Suprapubic skin (tissue), 4 donors: Measurements from ENCODE around the gene GPAM.

ENCODE experiments used
- CTCF ChIP-seq, 2 donors: fragments of 200-600 bp in 1 of 2; fragments of 450-650 bp in 1 of 2; sonication (generic) in 1 of 2; IDR thresholded peaks; one replicate each; pipeline ENCODE4 v1.5.1; 2016 to 2019; ENCODE audit warnings: antibody characterized with exemption in 2 of 2, mild to moderate bottlenecking in 1 of 2, moderate library complexity in 1 of 2
- POLR2A ChIP-seq, 2 donors: fragments of 450-650 bp; IDR thresholded peaks; one replicate each; pipeline ENCODE4 v1.6.1; 2017; ENCODE audit warnings: antibody characterized with exemption in 2 of 2, mild to moderate bottlenecking in 2 of 2, moderate library complexity in 2 of 2
- POLR2AphosphoS5 ChIP-seq, 3 donors: sonication (generic); formaldehyde crosslinking; IDR thresholded peaks; one replicate each; pipeline ENCODE4 v1.6.1; 2017; ENCODE audit warnings: antibody characterized with exemption in 3 of 3

- TF ChIP-seq POLR2AphosphoS5 (IDR thresholded peaks at IDR 0.05) (no peak), CTCF (IDR thresholded peaks at IDR 0.05) (no peak), POLR2A (IDR thresholded peaks at IDR 0.05) (no peak)
Measured at GRCh38 chr10:112189465-112189864, 5.9 kb upstream of the GPAM start.
